ENCODE data around the gene BICDL1.

BICDL1 gene

GRCh38 chr12:120125792-120126634, 137.0 kb downstream of the BICDL1 start:
- no peak for DNase-seq (ENCODE audit: low spot score)

- DNase-seq (ENCODE audit: low spot score) = no peak
These were observed 137.6 kb downstream of the BICDL1 start for GRCh38 chr12:120126635-120127005.

- DNase-seq (ENCODE audit: low spot score) = no peak
These were observed 141.0 kb downstream of the BICDL1 start for GRCh38 chr12:120130011-120130410.

- DNase-seq (ENCODE audit: low spot score) = no peak
These were observed 142.1 kb downstream of the BICDL1 start for GRCh38 chr12:120131116-120131515.

GRCh38 chr12:120132054-120132836, 143.2 kb downstream of the BICDL1 start:
- no peak for DNase-seq (ENCODE audit: low spot score)

GRCh38 chr12:120132863-120133385, 143.9 kb downstream of the BICDL1 start:
- no peak for DNase-seq (ENCODE audit: low spot score)

GRCh38 chr12:120134307-120134980, 145.4 kb downstream of the BICDL1 start:
- no peak for DNase-seq (ENCODE audit: low spot score)

- DNase-seq (ENCODE audit: low spot score) = no peak
These were observed 147.2 kb downstream of the BICDL1 start for GRCh38 chr12:120136093-120136770.

- DNase-seq (ENCODE audit: low spot score) = no peak
These were observed 148.8 kb downstream of the BICDL1 start for GRCh38 chr12:120137833-120138232.

GRCh38 chr12:120138366-120138765, 149.3 kb downstream of the BICDL1 start:
- no peak for DNase-seq (ENCODE audit: low spot score)

- DNase-seq (ENCODE audit: low spot score) = no peak
These were observed 150.9 kb downstream of the BICDL1 start for GRCh38 chr12:120139958-120140357.

- no peak for DNase-seq (ENCODE audit: low spot score)
These were observed 151.6 kb downstream of the BICDL1 start for GRCh38 chr12:120140603-120141002.

- no peak for DNase-seq (ENCODE audit: low spot score)
These were observed 152.3 kb downstream of the BICDL1 start for GRCh38 chr12:120141336-120141735.

GRCh38 chr12:120142231-120142877, 153.3 kb downstream of the BICDL1 start:
- DNase-seq (ENCODE audit: low spot score) = no peak
